Measurements from ENCODE around the gene TRPM2.
"Not testable (repeated sequence)": the region's sequence is repeated elsewhere in the genome, so short reads cannot be mapped to it uniquely, and the experiment has no call there.

The TRPM2 gene

DNA sequence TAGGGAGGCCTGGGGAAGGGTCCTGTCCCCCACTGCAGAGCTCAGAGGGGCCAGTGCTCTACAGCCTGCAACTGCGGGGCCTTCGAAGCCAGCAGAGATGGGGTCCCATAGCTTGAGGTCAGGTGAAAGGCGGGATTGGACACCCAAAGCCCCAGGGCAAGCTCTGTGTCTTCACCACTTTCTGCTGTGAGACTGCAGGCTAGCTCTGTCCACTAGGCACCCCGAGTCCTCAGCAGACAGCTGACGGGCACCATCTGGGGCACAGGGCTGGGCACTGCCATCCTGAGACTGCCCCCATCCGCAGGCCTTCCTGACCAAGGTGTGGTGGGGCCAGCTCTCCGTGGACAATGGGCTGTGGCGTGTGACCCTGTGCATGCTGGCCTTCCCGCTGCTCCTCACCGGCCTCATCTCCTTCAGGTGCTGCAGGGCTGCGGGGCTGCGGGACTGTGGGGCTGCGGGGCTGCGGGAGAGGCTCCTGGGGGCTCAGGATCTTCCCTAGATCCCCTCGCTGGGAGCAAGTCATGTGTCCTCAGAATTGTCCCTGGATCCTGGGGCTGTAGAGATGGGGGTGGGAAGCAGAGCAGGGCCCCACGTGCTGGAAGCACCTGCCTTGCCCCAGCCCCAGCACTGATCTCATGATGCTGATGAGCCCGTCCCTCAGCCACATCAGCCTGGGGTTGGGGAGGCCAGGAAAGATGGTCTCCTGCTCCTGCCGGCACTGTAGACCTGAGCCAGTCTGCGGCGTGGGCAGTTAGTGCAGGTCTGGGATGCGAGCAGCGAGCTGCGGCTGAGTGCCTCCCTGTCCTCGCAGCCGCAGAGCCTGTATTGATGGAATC, 46.8 kb downstream of the TRPM2 start:
- DNase-seq, result no peak

DNA sequence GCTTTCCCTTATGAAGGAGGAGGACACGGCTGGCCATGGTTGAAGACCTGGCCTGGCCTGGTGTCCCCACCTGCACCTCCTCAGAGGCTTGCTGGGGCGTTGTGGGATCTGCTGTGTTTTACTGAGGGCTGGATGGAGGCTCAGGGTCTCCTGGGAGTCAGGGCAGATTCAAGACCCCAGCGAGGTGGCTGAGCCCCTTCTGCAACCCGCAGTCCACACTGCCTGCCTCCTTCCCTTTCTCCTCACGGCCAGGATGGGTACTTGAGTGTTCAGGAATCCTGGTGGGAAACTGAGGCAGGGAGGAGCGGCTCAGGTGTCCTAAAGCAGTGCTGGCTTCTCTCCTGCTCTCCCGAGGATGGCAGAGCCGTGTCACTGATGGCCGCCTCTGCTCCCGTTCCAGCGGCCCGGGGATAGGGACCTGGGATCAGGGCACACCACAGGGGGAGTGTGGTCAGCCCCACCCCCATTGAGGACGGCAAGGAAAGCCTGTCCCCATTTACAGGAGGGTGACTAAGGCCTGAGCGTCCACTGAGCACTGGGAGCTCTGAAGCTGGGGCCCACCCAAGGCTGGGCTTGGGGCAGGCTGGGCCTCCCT, 47.5 kb downstream of the TRPM2 start:
- DNase-seq, result no peak

- DNase-seq, result no peak
Observed at GRCh38 chr21:44401386-44402160, 48.2 kb downstream of the TRPM2 start.

- no peak for DNase-seq
Observed at GRCh38 chr21:44402323-44403105, 49.1 kb downstream of the TRPM2 start.

DNA sequence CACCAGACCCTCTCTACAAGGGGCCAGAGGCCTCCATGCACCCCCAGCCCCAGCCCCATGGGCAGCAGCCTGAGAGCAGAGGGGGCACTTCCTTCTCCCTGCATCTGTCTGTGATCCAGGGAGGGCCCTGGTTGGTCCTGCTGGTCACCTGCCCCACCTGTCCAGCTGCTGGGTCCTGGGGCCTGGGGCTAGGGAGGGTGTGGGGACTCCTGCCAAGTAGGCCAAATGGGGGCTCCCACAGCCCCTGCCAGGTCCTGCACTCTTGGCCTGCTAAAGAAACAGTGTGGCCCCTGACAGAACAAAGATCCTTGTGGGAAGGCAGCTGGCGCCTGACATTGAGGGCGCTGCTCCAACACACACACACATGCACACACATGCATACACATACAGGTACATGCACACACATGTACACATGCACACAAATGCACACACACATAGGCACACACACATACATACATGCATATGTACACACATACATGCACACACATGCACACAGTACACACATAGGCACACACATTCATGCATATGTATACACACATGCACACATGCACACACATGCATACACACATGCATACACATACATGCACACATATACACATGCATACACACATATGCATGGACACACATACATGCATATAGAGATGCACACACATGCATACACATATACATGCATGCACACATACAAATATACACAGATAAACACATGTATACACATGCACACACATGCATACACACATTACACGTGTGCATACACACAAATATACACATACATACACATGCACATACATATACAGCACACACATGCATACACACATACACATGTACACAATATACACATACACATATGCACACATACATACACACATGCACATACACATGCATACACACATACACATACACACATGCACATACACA, 49.9 kb downstream of the TRPM2 start:
- no peak for DNase-seq

- DNase-seq, result not testable (repeated sequence)
Observed at GRCh38 chr21:44404482-44404881, 51.1 kb downstream of the TRPM2 start.

- no peak for DNase-seq
Observed at GRCh38 chr21:44405091-44405947, 51.9 kb downstream of the TRPM2 start.

GRCh38 chr21:44405948-44406872, 52.8 kb downstream of the TRPM2 start:
- DNase-seq, result peak; percentile 12

- no peak for DNase-seq
Observed at GRCh38 chr21:44406953-44407352, 53.5 kb downstream of the TRPM2 start.

- DNase-seq, result no peak
Observed at GRCh38 chr21:44407493-44407892, 54.1 kb downstream of the TRPM2 start.

DNA sequence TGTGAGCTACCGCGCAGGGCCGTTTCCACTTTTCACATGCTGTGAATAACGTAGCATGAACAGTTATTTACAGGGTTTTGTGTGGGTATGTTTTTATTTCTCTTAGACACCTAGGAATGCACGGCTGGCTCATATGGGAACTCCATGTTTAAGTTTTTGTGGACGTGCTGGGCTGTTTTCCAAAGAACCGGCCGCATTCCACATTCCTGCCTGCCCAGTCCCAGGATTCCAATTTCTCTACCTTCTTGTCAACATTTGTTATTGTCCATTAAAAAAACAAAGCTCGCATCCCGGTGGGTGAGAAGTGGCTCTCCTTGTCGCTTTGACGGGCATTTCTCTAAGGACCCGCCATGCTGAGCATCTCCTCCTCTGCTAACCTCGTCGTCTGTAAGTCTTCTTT, 54.8 kb downstream of the TRPM2 start:
- no peak for DNase-seq

- no peak for DNase-seq
Observed at GRCh38 chr21:44413566-44414290, 60.3 kb downstream of the TRPM2 start.

GRCh38 chr21:44414291-44415072, 61.1 kb downstream of the TRPM2 start:
- no peak for DNase-seq

GRCh38 chr21:44415073-44416025, 61.9 kb downstream of the TRPM2 start:
- DNase-seq, result no peak

DNA sequence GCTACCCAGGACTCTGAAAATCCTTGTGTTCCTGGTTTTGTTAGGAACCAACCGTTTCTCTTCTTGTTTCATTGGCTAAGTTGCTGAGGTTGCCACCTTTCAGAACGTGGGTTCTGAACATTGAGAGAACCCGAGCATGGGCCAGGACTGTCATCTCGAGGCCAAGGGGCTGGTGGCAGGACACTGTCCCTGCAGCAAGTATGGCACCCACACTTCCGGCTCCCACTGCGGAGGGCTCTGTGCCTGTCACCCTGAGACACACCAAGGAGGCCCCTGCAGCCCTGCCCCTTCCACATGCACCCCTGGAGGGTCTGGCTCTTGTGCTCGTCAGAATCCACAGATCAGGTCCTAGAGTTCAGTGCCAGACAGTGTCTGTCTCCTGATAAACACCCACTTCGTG, 62.8 kb downstream of the TRPM2 start:
- DNase-seq, result no peak

GRCh38 chr21:44417621-44418107, 64.2 kb downstream of the TRPM2 start:
- DNase-seq, result not testable (repeated sequence)
